SK-N-SH (cell line): ENCODE measurements around the gene CTDP1.

Experiments
- EZH2phosphoT487 ChIP-seq: fragments of 200-600 bp; sonication (generic); IDR thresholded peaks from 2 replicates; pipeline ENCODE4 v1.6.1; 2017; ENCODE audit warnings: low read depth, mixed run types, mild to moderate bottlenecking, antibody characterized with exemption, moderate library complexity, borderline replicate concordance
- FOSL2 ChIP-seq: IDR thresholded peaks from 2 replicates; pipeline ENCODE4 v1.4.0; 2012; ENCODE audit warnings: low read depth, mild to moderate bottlenecking, moderate library complexity, borderline replicate concordance
- NRF1 ChIP-seq: IDR thresholded peaks from 2 replicates; pipeline ENCODE4 v1.6.1; 2012; ENCODE audit warnings: low read depth, mild to moderate bottlenecking, low read length
- POLR2AphosphoS5 ChIP-seq: IDR thresholded peaks from 2 replicates; pipeline ENCODE4 v1.6.1; 2012; ENCODE audit warnings: low read depth, low read length
- YY1 ChIP-seq: IDR thresholded peaks from 2 replicates; pipeline ENCODE4 v1.4.0; 2012; ENCODE audit warnings: low read depth, mild to moderate bottlenecking
- TF ChIP-seq, protein P1 (sequence below): fragments of 150-350 bp; IDR thresholded peaks from 2 replicates; pipeline ENCODE4 v1.6.1; 2017; ENCODE audit warnings: antibody characterized with exemption, low read length, low read depth, borderline replicate concordance

DNA sequence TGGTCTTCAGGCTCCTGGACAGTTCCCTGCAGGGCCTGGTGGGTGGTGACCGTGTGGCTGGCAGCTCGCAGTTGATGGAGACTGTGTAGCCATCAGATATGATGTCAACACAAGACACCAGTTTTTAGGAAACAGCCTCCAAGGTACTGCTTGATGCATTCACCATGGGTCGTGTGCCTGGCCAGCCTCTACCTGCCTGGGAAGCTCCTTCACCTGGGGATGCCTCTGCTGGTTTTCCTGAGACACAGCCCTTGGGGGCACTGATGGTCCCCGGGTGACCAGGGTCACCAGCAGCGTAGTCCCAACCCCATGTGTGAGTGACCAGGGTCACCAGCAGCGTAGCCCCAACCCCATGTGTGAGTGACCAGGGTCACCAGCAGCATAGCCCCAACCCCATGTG is 84.5 kb downstream of the CTDP1 start:
- TF ChIP-seq FOSL2 (no peak), YY1 (no peak), NRF1 (no peak), EZH2phosphoT487 (no peak), POLR2AphosphoS5 (no peak)
- TF ChIP-seq, protein P1, sequence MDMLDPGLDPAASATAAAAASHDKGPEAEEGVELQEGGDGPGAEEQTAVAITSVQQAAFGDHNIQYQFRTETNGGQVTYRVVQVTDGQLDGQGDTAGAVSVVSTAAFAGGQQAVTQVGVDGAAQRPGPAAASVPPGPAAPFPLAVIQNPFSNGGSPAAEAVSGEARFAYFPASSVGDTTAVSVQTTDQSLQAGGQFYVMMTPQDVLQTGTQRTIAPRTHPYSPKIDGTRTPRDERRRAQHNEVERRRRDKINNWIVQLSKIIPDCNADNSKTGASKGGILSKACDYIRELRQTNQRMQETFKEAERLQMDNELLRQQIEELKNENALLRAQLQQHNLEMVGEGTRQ, result no peak
